Spinal cord (tissue), 10 donors: ENCODE results near the gene TMEM164. TPM values are rescaled to one million over a fixed set of nuclear protein-coding genes. Genes with fewer than 3 reads are reported as not detected.

ENCODE experiments used
- DNase-seq, 6 donors: peaks; one replicate each; pipeline versions ENCODE4 v3.0.0 to v3.0.0-alpha.2; 2013 to 2015; ENCODE audit warnings: low spot score in 6 of 6, low read depth in 4 of 6
- H3K27ac ChIP-seq: one replicate; pipeline ENCODE4 v1.5.1; 2013; ENCODE audit warnings: low read depth, low read length, control low read depth
- H3K27me3 ChIP-seq: one replicate; pipeline ENCODE4 v1.6.1; 2013; ENCODE audit warnings: low read length; ENCODE audit not compliant: control insufficient read depth, insufficient read depth
- H3K36me3 ChIP-seq: one replicate; pipeline ENCODE4 v1.6.1; 2013; ENCODE audit warnings: low read length; ENCODE audit not compliant: control insufficient read depth, insufficient read depth
- H3K4me1 ChIP-seq: one replicate; pipeline ENCODE4 v1.6.1; 2013; ENCODE audit warnings: low read length; ENCODE audit not compliant: control insufficient read depth, insufficient read depth
- H3K4me3 ChIP-seq: one replicate; pipeline ENCODE4 v1.5.1; 2013; ENCODE audit warnings: low read depth, low read length, control low read depth
- H3K9me3 ChIP-seq: one replicate; pipeline ENCODE4 v1.6.1; 2013; ENCODE audit warnings: low read length; ENCODE audit not compliant: control insufficient read depth, insufficient read depth
- WGBS: methylation state at CpG from one replicate; pipeline ENCODE4 v1.1.5; 2013; ENCODE audit warnings: missing lambda C conversion rate; ENCODE audit not compliant: insufficient coverage; 5-methylcytosine and 5-hydroxymethylcytosine counted together
- polyA plus RNA-seq, 2 donors: library from polyadenylated mRNA; unstranded; fragments of 120-200 nt; gene quantifications; one replicate each; pipeline ENCODE4 v1.2.1, GENCODE V29; 2013; ENCODE audit not compliant: insufficient read length in 2 of 2
- total RNA-seq, 2 donors: library from RNA; depleted of rRNA in 1 of 2; stranded (reverse); fragments of 120-200 nt in 1 of 2; fragments of >200 nt in 1 of 2; gene quantifications; one replicate each; pipeline versions ENCODE4 v1.2.3 to v1.2.4, GENCODE V29; 2013 to 2014
- donor health status: healthy.

Gene TMEM164
- total and polyA plus RNA-seq, 4 donors = 16.2 to 21.9 (median 20.2) TPM

DNA sequence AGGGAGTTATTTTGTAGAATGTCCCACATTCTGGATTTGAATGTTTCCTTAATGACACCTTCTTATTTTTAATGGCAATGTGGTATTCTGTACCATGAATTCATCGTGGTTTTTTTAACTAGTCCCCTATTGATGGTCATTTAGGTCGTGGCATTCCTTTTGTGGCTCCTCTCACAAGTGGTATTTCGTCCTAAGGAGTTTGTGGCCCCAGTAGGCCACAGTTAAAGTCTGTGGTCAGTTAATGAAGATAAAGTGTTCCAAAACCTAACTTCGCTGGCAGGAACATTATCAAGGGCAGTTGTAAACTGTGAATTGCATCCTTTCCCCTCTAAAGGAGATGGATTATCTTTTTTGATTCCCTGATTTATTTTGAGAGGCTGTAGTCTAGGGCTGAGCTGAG, 133.2 kb downstream of the TMEM164 start:
- H3K27ac ChIP-seq = no peak overlapping the region
- no CpG with 5 or more reads among the region's 4 CpGs for WGBS
- no peaks in the 10 kb centered on the region for H3K4me1 ChIP-seq
- H3K9me3 ChIP-seq = no peaks in the 10 kb centered on the region
- no peak for DNase-seq
- no peak overlapping the region for H3K4me3 ChIP-seq
- H3K27me3 ChIP-seq = peaks cover 2% of the 10 kb centered on the region
- H3K36me3 ChIP-seq = no peaks in the 10 kb centered on the region

DNA sequence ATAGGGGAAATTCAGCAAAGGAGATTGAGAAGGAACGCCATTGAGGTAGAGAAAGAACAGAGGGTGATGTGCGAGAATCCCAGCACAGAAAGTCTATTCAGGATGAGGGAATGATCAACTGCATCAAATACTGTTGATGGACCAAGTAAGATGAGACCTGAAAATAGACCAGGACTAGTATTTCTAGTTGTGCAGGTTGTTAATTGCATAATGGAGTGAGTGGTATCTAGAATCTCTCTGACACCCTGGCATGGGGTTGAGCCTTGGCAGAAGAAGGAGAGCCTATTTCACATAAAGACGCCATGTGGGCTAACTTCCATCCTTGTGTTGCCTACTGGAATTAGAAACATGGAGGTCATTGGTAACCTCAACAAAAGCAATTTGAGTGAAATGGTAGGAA, 135.6 kb downstream of the TMEM164 start:
- H3K27ac ChIP-seq = no peak overlapping the region
- peaks cover 2% of the 10 kb centered on the region for H3K27me3 ChIP-seq
- H3K9me3 ChIP-seq = no peaks in the 10 kb centered on the region
- no peak for DNase-seq
- WGBS = 70% methylated on average over 3 of the region's 3 CpGs
- H3K36me3 ChIP-seq = no peaks in the 10 kb centered on the region
- no peaks in the 10 kb centered on the region for H3K4me1 ChIP-seq
- H3K4me3 ChIP-seq = no peak overlapping the region

DNA sequence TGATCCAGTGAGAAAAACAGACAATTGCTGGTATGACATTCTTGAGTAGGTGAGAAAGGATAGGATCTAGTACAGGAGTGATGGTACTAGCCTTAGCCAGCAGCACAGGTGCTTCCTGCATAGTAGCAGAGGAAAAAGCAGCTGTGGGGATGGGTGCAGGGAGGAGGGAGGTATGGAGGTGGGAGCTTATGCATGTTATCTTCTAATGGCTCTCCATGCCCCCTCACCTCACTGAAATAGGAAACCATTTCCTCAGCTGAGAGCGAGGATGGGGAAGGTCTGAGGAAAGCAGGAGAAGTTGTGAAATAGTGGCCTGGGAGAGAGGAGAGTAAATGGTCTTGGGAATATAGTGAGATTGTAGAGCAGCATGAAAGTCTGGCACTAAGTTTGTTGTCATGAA, 136.3 kb downstream of the TMEM164 start:
- H3K4me1 ChIP-seq = no peaks in the 10 kb centered on the region
- H3K27ac ChIP-seq = no peak overlapping the region
- no peak for DNase-seq
- no peaks in the 10 kb centered on the region for H3K9me3 ChIP-seq
- no peaks in the 10 kb centered on the region for H3K36me3 ChIP-seq
- 20% methylated on average over 1 of the region's 1 CpG for WGBS
- H3K4me3 ChIP-seq = no peak overlapping the region
- peaks cover 2% of the 10 kb centered on the region for H3K27me3 ChIP-seq

DNA sequence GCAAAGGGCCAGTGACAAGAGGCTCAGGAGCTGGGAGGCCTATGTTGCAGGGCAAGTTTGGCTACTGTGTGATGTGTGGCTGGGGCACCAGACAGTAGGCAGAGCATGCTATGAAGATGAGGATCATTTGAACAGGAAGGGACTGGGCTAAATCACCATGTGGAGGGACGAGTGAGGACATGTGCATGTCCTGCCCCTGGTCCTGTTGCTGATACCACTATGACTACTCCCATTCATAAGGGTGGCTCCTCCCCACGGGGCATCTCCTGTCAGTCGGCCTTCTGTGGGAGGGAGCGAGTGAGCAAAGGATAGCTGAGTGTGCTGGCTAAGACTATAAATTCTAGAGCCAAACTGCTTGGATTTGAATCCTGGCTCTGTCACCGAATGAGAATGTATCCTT, 139.2 kb downstream of the TMEM164 start:
- no peaks in the 10 kb centered on the region for H3K36me3 ChIP-seq
- no peak for DNase-seq
- H3K4me1 ChIP-seq = no peaks in the 10 kb centered on the region
- no peak overlapping the region for H3K27ac ChIP-seq
- H3K27me3 ChIP-seq = peaks cover 3% of the 10 kb centered on the region
- no peak overlapping the region for H3K4me3 ChIP-seq
- 80% methylated on average over 2 of the region's 5 CpGs for WGBS
- H3K9me3 ChIP-seq = no peaks in the 10 kb centered on the region

DNA sequence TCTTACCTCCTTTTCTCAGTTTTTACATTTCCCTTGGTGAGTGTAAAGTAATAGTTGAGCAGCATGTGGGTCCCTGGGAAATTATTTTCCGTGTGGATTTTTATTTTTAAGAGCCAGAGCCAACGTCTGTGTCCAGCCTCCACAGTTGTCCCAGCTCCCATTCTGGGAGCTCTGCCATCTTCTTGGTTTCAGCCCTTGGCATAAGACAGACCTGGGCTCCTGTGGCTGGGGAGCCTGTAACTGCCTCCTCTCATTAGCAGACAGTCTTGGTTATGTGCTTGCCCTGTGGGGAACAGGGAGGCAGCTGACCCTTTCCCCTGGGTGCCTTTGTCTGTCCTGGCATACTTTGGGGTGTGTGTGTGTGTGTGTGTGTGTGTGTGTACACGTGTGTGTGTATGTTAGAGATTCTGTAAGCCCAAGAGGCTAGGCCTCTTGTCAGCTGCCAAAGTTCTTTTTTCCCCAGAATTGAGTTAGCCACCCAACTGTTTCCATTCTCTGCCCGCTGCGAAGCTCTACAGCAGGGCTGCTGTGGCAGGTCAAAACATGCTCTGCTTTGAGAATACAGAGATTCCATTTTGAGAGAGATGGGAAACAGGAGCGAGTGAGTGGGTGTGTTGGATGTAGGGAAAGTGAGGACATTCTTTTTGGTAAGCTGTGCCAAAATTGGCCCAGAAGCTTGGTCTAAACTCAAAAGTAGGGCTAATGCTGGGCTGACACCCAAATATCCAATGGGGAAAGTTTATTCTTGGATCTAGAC, 140.7 kb downstream of the TMEM164 start:
- DNase-seq = peak in 1 of 6 donors; percentile 39
- peak overlapping the region; percentile 10 for H3K27ac ChIP-seq

DNA sequence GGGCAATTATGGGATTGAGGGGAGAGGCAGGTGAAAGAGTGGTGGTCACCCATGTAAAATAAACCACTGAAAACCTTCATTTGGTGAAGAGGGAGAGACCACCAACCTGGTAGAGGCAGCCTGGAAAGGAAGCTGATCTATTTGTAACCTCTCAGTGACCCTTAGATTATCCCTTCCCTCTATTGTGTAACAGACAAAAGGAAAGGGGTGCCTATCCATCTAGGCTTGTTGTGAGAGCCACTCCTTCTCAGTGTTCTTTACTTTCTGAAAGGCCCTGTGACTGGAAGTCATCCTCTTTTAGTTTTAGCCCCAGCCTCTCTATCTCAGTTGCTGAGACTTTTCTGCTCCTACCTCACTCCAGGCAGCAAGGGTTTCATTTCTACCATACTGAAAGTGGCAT, 142.4 kb downstream of the TMEM164 start:
- H3K4me1 ChIP-seq = no peaks in the 10 kb centered on the region
- H3K27me3 ChIP-seq = peaks cover 3% of the 10 kb centered on the region
- H3K9me3 ChIP-seq = no peaks in the 10 kb centered on the region
- no peak for DNase-seq
- H3K27ac ChIP-seq = no peak overlapping the region
- H3K36me3 ChIP-seq = no peaks in the 10 kb centered on the region
- H3K4me3 ChIP-seq = no peak overlapping the region

More for the DNA sequence above, 140.7 kb downstream of the TMEM164 start:
- H3K4me3 ChIP-seq = no peak overlapping the region
- H3K27me3 ChIP-seq = peaks cover 3% of the 10 kb centered on the region
- 53% methylated on average over 5 of the region's 6 CpGs for WGBS
- no peaks in the 10 kb centered on the region for H3K36me3 ChIP-seq
- H3K9me3 ChIP-seq = no peaks in the 10 kb centered on the region
- no peaks in the 10 kb centered on the region for H3K4me1 ChIP-seq

DNA sequence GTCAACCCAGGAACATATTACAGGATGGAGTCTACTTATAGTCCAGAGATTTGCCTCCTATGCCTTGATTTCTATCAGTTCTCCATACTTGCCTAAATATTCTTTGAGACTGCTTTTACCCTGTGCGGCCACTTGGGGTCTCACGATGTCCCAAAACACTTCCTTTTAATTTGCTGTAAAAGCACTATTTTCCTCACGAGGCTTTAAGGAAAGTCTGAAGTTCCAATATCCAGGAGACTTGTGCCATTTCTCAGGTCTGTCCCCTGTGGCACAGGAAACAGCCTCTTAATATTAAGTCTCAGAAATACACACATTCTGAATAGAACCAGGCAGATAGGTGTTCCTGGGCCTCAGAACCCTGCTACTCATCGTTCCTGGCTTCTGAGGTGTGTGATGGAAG, 142.9 kb downstream of the TMEM164 start:
- no peaks in the 10 kb centered on the region for H3K9me3 ChIP-seq
- WGBS = 10% methylated on average over 3 of the region's 4 CpGs
- peak in 2 of 6 donors; percentile 47 to 68 for DNase-seq
- no peaks in the 10 kb centered on the region for H3K36me3 ChIP-seq
- H3K4me3 ChIP-seq = no peak overlapping the region
- H3K4me1 ChIP-seq = no peaks in the 10 kb centered on the region
- H3K27ac ChIP-seq = no peak overlapping the region
- peaks cover 3% of the 10 kb centered on the region for H3K27me3 ChIP-seq

DNA sequence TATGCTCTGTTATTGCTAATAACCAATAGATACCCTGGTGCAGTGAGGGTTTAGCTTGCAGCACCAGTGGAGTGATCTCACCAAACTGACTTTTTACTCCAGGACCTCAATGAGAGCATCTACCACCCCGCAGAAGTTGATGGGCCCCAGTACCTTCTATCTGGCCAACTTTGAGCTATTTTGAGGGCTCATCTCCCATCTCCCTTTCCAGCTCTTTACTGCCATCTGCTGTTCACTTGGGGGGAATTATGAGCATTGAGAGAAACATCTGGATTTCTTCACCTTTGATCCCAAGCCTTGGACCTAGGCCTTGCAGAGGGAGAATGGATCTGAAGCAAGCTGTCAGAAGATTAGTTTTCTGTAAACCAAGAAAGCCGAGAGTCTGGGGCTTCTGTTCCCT, 143.6 kb downstream of the TMEM164 start:
- Histone ChIP-seq H3K27me3 (peaks cover 3% of the 10 kb centered on the region), H3K4me3 (no peak overlapping the region), H3K36me3 (no peaks in the 10 kb centered on the region), H3K4me1 (no peaks in the 10 kb centered on the region), H3K9me3 (no peaks in the 10 kb centered on the region), H3K27ac (no peak overlapping the region)
- WGBS = 20% methylated on average over 1 of the region's 2 CpGs
- DNase-seq = peak in 3 of 6 donors; percentile 33 to 80 (median 67)

DNA sequence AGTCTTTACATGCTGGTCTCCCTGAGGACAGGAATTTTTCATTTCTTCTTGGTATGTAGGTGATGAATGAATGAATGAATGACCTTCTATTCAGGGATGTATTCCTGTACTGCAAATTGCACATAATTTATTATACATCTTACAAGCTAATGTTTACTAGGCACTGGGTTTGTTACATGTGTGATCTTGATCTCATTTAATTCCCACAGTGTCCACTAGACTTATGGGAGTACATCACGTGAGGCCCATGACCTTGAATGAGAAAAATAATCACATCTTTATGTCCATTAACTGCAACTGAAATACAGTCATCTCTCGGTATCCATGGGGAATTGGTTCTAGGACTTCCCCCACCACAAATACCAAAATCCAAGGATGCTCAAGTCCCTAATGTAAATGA, 150.3 kb downstream of the TMEM164 start:
- Histone ChIP-seq H3K27ac (no peak overlapping the region), H3K4me3 (no peak overlapping the region), H3K9me3 (no peaks in the 10 kb centered on the region), H3K4me1 (no peaks in the 10 kb centered on the region), H3K36me3 (no peaks in the 10 kb centered on the region), H3K27me3 (peaks cover 2% of the 10 kb centered on the region)
- WGBS = 80% methylated on average over 1 of the region's 2 CpGs
- no peak for DNase-seq

DNA sequence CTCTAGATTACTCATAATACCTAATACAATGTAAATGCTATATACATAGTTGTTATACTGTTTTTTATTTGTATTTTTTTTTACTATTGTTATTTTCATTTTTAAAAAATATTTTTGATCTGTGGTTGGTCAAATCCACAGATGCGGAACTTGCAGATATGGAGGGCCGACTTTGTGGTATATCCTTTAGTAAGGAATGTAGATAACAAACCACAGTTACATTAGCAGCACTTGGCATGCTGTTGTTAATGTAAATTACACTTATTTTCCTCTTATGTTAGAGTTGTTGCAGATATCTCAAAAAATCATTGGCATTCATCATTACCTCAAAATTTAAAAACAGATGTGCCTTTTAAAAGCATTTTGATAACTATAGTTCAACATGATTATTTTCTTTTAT, 151.0 kb downstream of the TMEM164 start:
- WGBS = no CpG with 5 or more reads among the region's 2 CpGs
- Histone ChIP-seq H3K9me3 (no peaks in the 10 kb centered on the region), H3K27me3 (peaks cover 2% of the 10 kb centered on the region), H3K27ac (no peak overlapping the region), H3K4me3 (no peak overlapping the region), H3K36me3 (no peaks in the 10 kb centered on the region), H3K4me1 (no peaks in the 10 kb centered on the region)
- no peak for DNase-seq
